ENCODE data around the gene GIMAP8. TPM values are rescaled to one million over a fixed set of nuclear protein-coding genes. Genes with fewer than 3 reads are reported as not detected.

GIMAP8 gene
- total and polyA plus RNA-seq, 2 experiments from 2014 or later: 0.06 TPM; not detected in 1

GRCh38 chr7:150447966-150448788, 2.3 kb upstream of the GIMAP8 start:
- TF ChIP-seq NANOG (IDR thresholded peaks at IDR 0.05; ENCODE audit: borderline replicate concordance) (no peak), ZNF462 (CRISPR knock-in tag; IDR thresholded peaks at IDR 0.05) (no peak), CTCF (conservative IDR thresholded peaks at IDR 0.05; ENCODE audit: low read depth in 2 of 2) (no peak), ETS1 (IDR thresholded peaks at IDR 0.05) (no peak), CREB1 (CRISPR knock-in tag; IDR thresholded peaks at IDR 0.05; ENCODE audit: low read depth) (no peak), POLR2AphosphoS5 (IDR thresholded peaks at IDR 0.05; ENCODE audit: low read depth) (no peak), JUNB (IDR thresholded peaks at IDR 0.05; ENCODE audit: unreplicated experiment) (no peak), STAT1 (IDR thresholded peaks at IDR 0.05; ENCODE audit: unreplicated experiment) (no peak), ZNF331 (CRISPR knock-in tag; IDR thresholded peaks at IDR 0.05; ENCODE audit: low read depth) (no peak), EZH2phosphoT487 (IDR thresholded peaks at IDR 0.05; ENCODE audit: unreplicated experiment) (no peak), REST (IDR thresholded peaks at IDR 0.05; ENCODE audit: unreplicated experiment) (no peak), ZNF114 (CRISPR knock-in tag; IDR thresholded peaks at IDR 0.05) (no peak), EZH2 (IDR thresholded peaks at IDR 0.05; ENCODE audit: low read depth, unreplicated experiment) (no peak)
- H4K20me1 ChIP-seq (replicated peaks; ENCODE audit: insufficient read depth): no peaks in the 10 kb centered on the region; the same call in 1 of the 2 replicates
- Mint-ChIP-seq H3K4me1 (peaks cover 19% of the 10 kb centered on the region), H3K27me3 (ENCODE audit: insufficient read depth, low read depth, poor library complexity) (peaks cover 24% of the 10 kb centered on the region), H3K9me3 (no peaks in the 10 kb centered on the region), H3K27ac (no peak overlapping the region), H3K36me3 (ENCODE audit: low read depth) (peaks cover 3% of the 10 kb centered on the region; the same call in 1 of the 3 replicates), H3K4me3 (no peak overlapping the region)
- ATAC-seq (peak; percentile 31), DNase-seq (ENCODE audit: low spot score) (no peak)
- H3K36me3 ChIP-seq (ENCODE audit: insufficient read depth): no peaks in the 10 kb centered on the region
- no peaks in the 10 kb centered on the region; the same call in 1 of the 2 replicates for H3F3A ChIP-seq (replicated peaks; ENCODE audit: low read depth)
- H3K79me2 ChIP-seq (replicated peaks; ENCODE audit: insufficient read depth): no peaks in the 10 kb centered on the region
- H3K27ac ChIP-seq (ENCODE audit: low read depth): no peak overlapping the region
- H3K4me1 ChIP-seq (ENCODE audit: insufficient read depth): peaks cover 4% of the 10 kb centered on the region
- H3K9me2 ChIP-seq (ENCODE audit: insufficient read depth): no peaks in the 10 kb centered on the region
- peak overlapping the region; percentile 48 for H2AFZ ChIP-seq
- no peak overlapping the region for H3K4me3 ChIP-seq
- no peak overlapping the region for H3K4me2 ChIP-seq
- H3K27me3 ChIP-seq (ENCODE audit: insufficient read depth): peaks cover 17% of the 10 kb centered on the region

Data from GM23338 (cell line).